BJ (cell line): ENCODE measurements around the gene AJAP1. TPM values are rescaled to one million over a fixed set of nuclear protein-coding genes. Genes with fewer than 3 reads are reported as not detected.

Experiments
- CTCF ChIA-PET: fragments of 350-600 bp; formaldehyde crosslinking; extraction: SDS; loops from one replicate; lab custom pipeline; 2021; ENCODE audit warnings: antibody characterized with exemption, inconsistent platforms; lab: Yijun Ruan, JAX
- POLR2A ChIA-PET: fragments of 300-600 bp; sonication (Branson Sonifier 250); formaldehyde crosslinking; extraction: SDS; loops from one replicate; lab custom pipeline; 2021; ENCODE audit warnings: antibody characterized with exemption; lab: Charles Lee
- DNase-seq: peaks from one replicate; pipeline ENCODE4 v3.0.0-alpha.2; 2011; ENCODE audit warnings: low read depth
- H3K27me3 ChIP-seq: 2 replicates; pipeline ENCODE4 v1.6.0; 2011; ENCODE audit warnings: low read length; ENCODE audit not compliant: control insufficient read depth, insufficient read depth
- H3K36me3 ChIP-seq: 2 replicates; pipeline ENCODE4 v1.5.1; 2011; ENCODE audit warnings: low read length; ENCODE audit not compliant: control insufficient read depth, insufficient read depth
- H3K4me3 ChIP-seq: 2 replicates; pipeline ENCODE4 v1.5.1; 2011; ENCODE audit warnings: low read depth, mild to moderate bottlenecking, control low read depth, low read length
- polyA plus RNA-seq: library from polyadenylated mRNA; depleted of rRNA; stranded (reverse); fragments of >200 nt; gene quantifications from 2 replicates; pipeline ENCODE4 v1.2.3, GENCODE V29; 2011
- TF ChIP-seq, protein P1 (sequence below): IDR thresholded peaks from 2 replicates; pipeline ENCODE4 v1.5.1; 2011; ENCODE audit warnings: low read depth, mild to moderate bottlenecking, control low read depth, inconsistent platforms, low read length, moderate library complexity; ENCODE audit not compliant: insufficient read depth

AJAP1 gene
- polyA plus RNA-seq, 1 experiment = 0.80 TPM

GRCh38 chr1:4657244-4657789, 2.9 kb downstream of the AJAP1 start:
- CTCF ChIA-PET = no interaction called here
- no peak for DNase-seq
- Histone ChIP-seq H3K27me3 (peaks cover 9% of the 10 kb centered on the region), H3K36me3 (no peaks in the 10 kb centered on the region), H3K4me3 (no peak overlapping the region)
- POLR2A ChIA-PET = no interaction called here
- TF ChIP-seq, protein P1, sequence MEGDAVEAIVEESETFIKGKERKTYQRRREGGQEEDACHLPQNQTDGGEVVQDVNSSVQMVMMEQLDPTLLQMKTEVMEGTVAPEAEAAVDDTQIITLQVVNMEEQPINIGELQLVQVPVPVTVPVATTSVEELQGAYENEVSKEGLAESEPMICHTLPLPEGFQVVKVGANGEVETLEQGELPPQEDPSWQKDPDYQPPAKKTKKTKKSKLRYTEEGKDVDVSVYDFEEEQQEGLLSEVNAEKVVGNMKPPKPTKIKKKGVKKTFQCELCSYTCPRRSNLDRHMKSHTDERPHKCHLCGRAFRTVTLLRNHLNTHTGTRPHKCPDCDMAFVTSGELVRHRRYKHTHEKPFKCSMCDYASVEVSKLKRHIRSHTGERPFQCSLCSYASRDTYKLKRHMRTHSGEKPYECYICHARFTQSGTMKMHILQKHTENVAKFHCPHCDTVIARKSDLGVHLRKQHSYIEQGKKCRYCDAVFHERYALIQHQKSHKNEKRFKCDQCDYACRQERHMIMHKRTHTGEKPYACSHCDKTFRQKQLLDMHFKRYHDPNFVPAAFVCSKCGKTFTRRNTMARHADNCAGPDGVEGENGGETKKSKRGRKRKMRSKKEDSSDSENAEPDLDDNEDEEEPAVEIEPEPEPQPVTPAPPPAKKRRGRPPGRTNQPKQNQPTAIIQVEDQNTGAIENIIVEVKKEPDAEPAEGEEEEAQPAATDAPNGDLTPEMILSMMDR = no peak

DNA sequence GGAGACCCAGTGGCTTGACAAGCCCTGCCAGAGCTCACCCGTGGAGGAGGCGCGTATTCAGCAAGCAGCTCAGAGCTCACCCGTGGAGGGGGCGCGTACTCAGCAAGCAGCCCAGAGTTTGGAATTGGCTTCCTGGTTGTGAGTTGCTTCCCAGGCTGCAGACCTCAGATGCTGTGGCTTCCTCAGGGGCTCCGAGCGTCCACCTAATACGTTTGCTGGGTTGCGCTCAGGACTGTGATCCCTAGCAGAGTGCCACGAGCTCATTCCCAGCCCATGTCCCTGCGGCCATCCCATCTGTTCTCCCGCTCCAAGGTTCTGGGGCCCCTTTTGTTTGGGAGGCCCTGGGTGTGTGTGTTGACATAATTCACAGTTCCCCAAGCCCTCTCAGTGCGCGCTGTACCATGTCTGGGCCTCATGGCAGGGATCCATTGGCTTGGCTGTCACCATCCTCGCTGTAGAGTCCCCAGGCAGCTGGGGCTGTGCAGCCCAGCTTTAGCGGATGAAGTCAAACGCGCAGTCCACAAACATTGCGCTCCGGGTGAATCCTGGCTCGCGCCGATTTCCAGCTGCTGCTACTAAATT, 3.6 kb downstream of the AJAP1 start:
- POLR2A ChIA-PET = no interaction called here
- CTCF ChIA-PET = no interaction called here
- no peak for DNase-seq
- Histone ChIP-seq H3K36me3 (no peaks in the 10 kb centered on the region), H3K4me3 (no peak overlapping the region), H3K27me3 (peaks cover 9% of the 10 kb centered on the region)
- TF ChIP-seq, protein P1 = no peak

DNA sequence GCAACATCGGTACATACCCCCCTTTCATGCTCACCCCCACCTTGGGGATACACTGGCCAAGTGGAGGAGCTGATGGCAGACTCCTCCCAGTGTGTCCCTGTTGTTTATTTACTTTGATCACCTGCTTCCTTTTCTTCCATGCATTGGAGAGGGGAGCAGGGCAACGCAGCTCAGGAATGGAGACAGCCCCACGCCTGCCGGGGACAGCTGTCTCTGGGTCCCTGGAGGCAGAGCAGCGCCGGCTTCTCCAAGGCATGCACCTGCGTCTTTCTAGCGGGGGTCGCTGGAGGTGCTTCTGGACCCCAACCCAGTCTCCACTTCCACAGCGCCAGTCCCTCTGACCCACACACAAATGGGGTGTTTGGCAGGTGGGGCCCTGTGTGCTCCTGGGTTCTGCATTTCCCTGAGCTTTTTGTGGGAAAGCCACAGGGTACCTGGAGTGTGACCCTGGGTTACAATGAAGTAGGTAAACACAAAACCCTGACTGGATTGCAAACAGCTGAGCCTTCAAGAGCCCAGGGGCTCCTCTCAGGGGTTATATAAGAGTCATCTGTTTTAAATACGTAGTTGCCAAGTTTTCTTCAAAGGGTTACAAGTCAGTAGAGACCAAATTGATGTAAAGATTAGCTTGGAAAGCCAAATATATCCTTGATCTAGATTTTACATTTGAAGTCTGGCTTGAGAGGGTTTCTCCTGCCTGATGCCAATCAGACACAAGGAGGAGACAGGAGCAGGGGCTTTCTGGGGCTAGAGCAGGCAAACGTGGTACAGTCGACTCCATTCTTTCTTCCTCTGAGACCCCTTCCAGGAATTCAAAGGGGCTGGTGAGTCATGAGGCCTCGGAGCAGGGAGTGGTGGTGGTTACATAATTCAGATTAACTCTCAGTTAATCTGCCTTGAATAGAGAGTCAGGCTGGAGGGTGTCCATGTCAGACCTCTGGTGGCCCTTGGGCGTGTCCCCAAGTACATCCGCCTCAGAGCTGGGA, 4.5 kb downstream of the AJAP1 start:
- no peaks in the 10 kb centered on the region for H3K36me3 ChIP-seq
- H3K27me3 ChIP-seq = peaks cover under 1% of the 10 kb centered on the region; the same call in 1 of the 2 replicates
- DNase-seq = no peak
- ChIA-PET CTCF (no interaction called here), POLR2A (no interaction called here)
- no peak overlapping the region for H3K4me3 ChIP-seq
- TF ChIP-seq, protein P1 = no peak

- POLR2A ChIA-PET = no interaction called here
- CTCF ChIA-PET = interaction anchor here (1.1 kb wide), 1 partner anchor 10 kb away, joined by 3 read pairs; no protein-coding TSS in a partner anchor
- DNase-seq = no peak
- Histone ChIP-seq H3K36me3 (no peaks in the 10 kb centered on the region), H3K27me3 (no peaks in the 10 kb centered on the region), H3K4me3 (no peak overlapping the region)
- TF ChIP-seq, protein P1 = no peak
Observed at GRCh38 chr1:4660917-4661594, 6.6 kb downstream of the AJAP1 start.

- ChIA-PET POLR2A (no interaction called here), CTCF (no interaction called here)
- no peaks in the 10 kb centered on the region for H3K36me3 ChIP-seq
Observed at GRCh38 chr1:4661595-4661917, 7.1 kb downstream of the AJAP1 start.

More at GRCh38 chr1:4661595-4661917, 7.1 kb downstream of the AJAP1 start:
- TF ChIP-seq, protein P1 = no peak
- DNase-seq = no peak
- Histone ChIP-seq H3K27me3 (no peaks in the 10 kb centered on the region), H3K4me3 (no peak overlapping the region)
